Urothelium cell line (cell line): ENCODE measurements around the gene YWHAG.
"Not testable (repeated sequence)": the region's sequence is repeated elsewhere in the genome, so short reads cannot be mapped to it uniquely, and the experiment has no call there.

Experiments used
- DNase-seq: peaks from one replicate; pipeline ENCODE4 v3.0.0; 2011; ENCODE audit warnings: low spot score, mixed read lengths
- FAIRE-seq: peaks from 2 replicates; lab custom pipeline; 2011; peaks lifted over from hg19 to GRCh38; lab: Jason Lieb, UNC

YWHAG gene

GRCh38 chr7:76301000-76301399 lies 57.8 kb downstream of the YWHAG start:
- no peak for DNase-seq
- FAIRE-seq = no peak

GRCh38 chr7:76300166-76300731 lies 58.5 kb downstream of the YWHAG start:
- no peak for FAIRE-seq
- DNase-seq = peak; percentile 49

GRCh38 chr7:76296743-76297740 lies 61.7 kb downstream of the YWHAG start:
- DNase-seq (no peak), FAIRE-seq (no peak)

GRCh38 chr7:76294344-76295024 lies 64.3 kb downstream of the YWHAG start:
- DNase-seq = peak; percentile 91
- no peak for FAIRE-seq

- DNase-seq (no peak), FAIRE-seq (no peak)
Measured at GRCh38 chr7:76293407-76293901, 65.3 kb downstream of the YWHAG start.

GRCh38 chr7:76292911-76293310 lies 65.9 kb downstream of the YWHAG start:
- FAIRE-seq, DNase-seq: not testable (repeated sequence)

- DNase-seq = no peak
- no peak for FAIRE-seq
Measured at GRCh38 chr7:76292213-76292573, 66.6 kb downstream of the YWHAG start.

GRCh38 chr7:76291351-76292212 lies 67.2 kb downstream of the YWHAG start:
- DNase-seq (peak; percentile 92), FAIRE-seq (no peak)

GRCh38 chr7:76290847-76291350 lies 67.9 kb downstream of the YWHAG start:
- not testable (repeated sequence) for FAIRE-seq, DNase-seq

GRCh38 chr7:76286842-76287403 lies 71.9 kb downstream of the YWHAG start:
- DNase-seq (no peak), FAIRE-seq (no peak)

GRCh38 chr7:76285604-76286374 lies 73.0 kb downstream of the YWHAG start:
- FAIRE-seq (no peak), DNase-seq (no peak)

- FAIRE-seq (no peak), DNase-seq (no peak)
Measured at GRCh38 chr7:76283254-76284159, 75.3 kb downstream of the YWHAG start.

- peak; percentile 65 for DNase-seq
- no peak for FAIRE-seq
Measured at GRCh38 chr7:76282344-76283253, 76.2 kb downstream of the YWHAG start.

GRCh38 chr7:76281706-76282343 lies 77.0 kb downstream of the YWHAG start:
- DNase-seq (no peak), FAIRE-seq (no peak)

- DNase-seq (peak; percentile 39), FAIRE-seq (no peak)
Measured at GRCh38 chr7:76281006-76281705, 77.6 kb downstream of the YWHAG start.

GRCh38 chr7:76280408-76280807 lies 78.4 kb downstream of the YWHAG start:
- peak; percentile 55 for DNase-seq
- no peak for FAIRE-seq
